K562 (cell line): ENCODE measurements around the gene EMC10. TPM values are rescaled to one million over a fixed set of nuclear protein-coding genes. Genes with fewer than 3 reads are reported as not detected.
A peak's percentile ranks its signal among the peaks of the same experiment; 100 is the strongest.

Experiments used
- ATF1 ChIP-seq, 2 experiments: fragments of 450-650 bp in 1 of 2; IDR thresholded peaks; 2 replicates each; pipeline ENCODE4 v1.6.1; 2016; ENCODE audit warnings: missing compliant biosample characterization in 1 of 2, missing genetic modification characterization in 1 of 2
- CEBPZ ChIP-seq: fragments of 150-350 bp; IDR thresholded peaks from 2 replicates; pipeline ENCODE4 v1.6.1; 2014; ENCODE audit warnings: low read depth, mild to moderate bottlenecking, low read length, borderline replicate concordance
- ILF3 ChIP-seq: fragments of 450-650 bp; IDR thresholded peaks from 2 replicates; pipeline ENCODE4 v1.6.1; 2018; ENCODE audit warnings: antibody characterized with exemption, mild to moderate bottlenecking, moderate library complexity, borderline replicate concordance
- LCOR ChIP-seq: sonication (generic); formaldehyde crosslinking; IDR thresholded peaks from 2 replicates; pipeline ENCODE4 v1.8.0; 2022; ENCODE audit warnings: mild to moderate bottlenecking, missing genetic modification reagents
- MAZ ChIP-seq, 2 experiments: fragments of 450-650 bp in 1 of 2; sonication (generic) in 1 of 2; formaldehyde crosslinking; IDR thresholded peaks in 1 of 2; conservative IDR thresholded peaks in 1 of 2; 2 replicates each; pipeline versions ENCODE4 v1.4.0 to v1.5.0; 2020; ENCODE audit warnings: mild to moderate bottlenecking in 1 of 2, missing genetic modification reagents in 1 of 2
- MLX ChIP-seq, 2 experiments: fragments of 450-650 bp in 1 of 2; sonication (generic) in 1 of 2; formaldehyde crosslinking; conservative IDR thresholded peaks; 2 replicates each; pipeline versions ENCODE4 v1.4.0 to v1.8.1; 2020 to 2022; ENCODE audit warnings: mild to moderate bottlenecking in 1 of 2, missing genetic modification reagents in 1 of 2
- MTA3 ChIP-seq: fragments of 450-650 bp; formaldehyde crosslinking; IDR thresholded peaks from 2 replicates; pipeline ENCODE4 v1.6.1; 2017; ENCODE audit warnings: mild to moderate bottlenecking, borderline replicate concordance
- PBX2 ChIP-seq, 2 experiments: IDR thresholded peaks in 1 of 2; conservative IDR thresholded peaks in 1 of 2; 2 replicates each; pipeline ENCODE4 v1.6.1; 2016; ENCODE audit warnings: low read depth in 2 of 2, mild to moderate bottlenecking in 1 of 2, missing compliant biosample characterization in 1 of 2, missing genetic modification characterization in 1 of 2, moderate library complexity in 1 of 2
- STAG1 ChIP-seq: sonication (generic); formaldehyde crosslinking; IDR thresholded peaks from 2 replicates; pipeline ENCODE4 v1.5.0; 2020; ENCODE audit warnings: missing genetic modification reagents, borderline replicate concordance
- ZKSCAN8 ChIP-seq: fragments of 200-800 bp; sonication (Bioruptor generic); IDR thresholded peaks from 2 replicates; pipeline ENCODE4 v1.6.1; 2016; ENCODE audit warnings: missing genetic modification characterization, missing compliant biosample characterization
- ZNF764 ChIP-seq: fragments of 250-450 bp; sonication (Bioruptor Pico); IDR thresholded peaks from 2 replicates; pipeline ENCODE4 v1.4.0; 2020; ENCODE audit warnings: low read depth, mild to moderate bottlenecking, moderate library complexity
- polyA plus RNA-seq, 8 experiments: library from polyadenylated mRNA; depleted of rRNA in 4 of 8; stranded (reverse) in 5 of 8; unstranded in 3 of 8; fragments of >200 nt; fragmentation: Nextera tagmentation in 2 of 8; fragmentation: Illumina TruSeq in 1 of 8; extraction: Ambion mirVana in 2 of 8; extraction: Trizol in 1 of 8; gene quantifications; 2 replicates each; pipeline versions ENCODE4 v1.2.1 to v1.2.3, GENCODE V29; 2011 to 2014; ENCODE audit warnings: inconsistent platforms in 1 of 8, missing spikeins in 1 of 8
- total RNA-seq, 7 experiments: library from RNA; depleted of rRNA in 6 of 7; stranded (reverse); fragments of >200 nt in 6 of 7; fragmentation: Illumina TruSeq in 2 of 7; extraction: Trizol in 2 of 7; gene quantifications; 2 replicates each; pipeline versions ENCODE4 v1.2.1 to v1.2.3, GENCODE V29; 2011 to 2021; ENCODE audit warnings: low replicate concordance in 1 of 7
- TF ChIP-seq, protein P1 (sequence below), 2 experiments: fragments of 150-350 bp in 1 of 2; IDR thresholded peaks; 2 replicates each; pipeline ENCODE4 v1.6.1; 2012 to 2016; ENCODE audit warnings: low read depth in 2 of 2, low read length in 2 of 2, mild to moderate bottlenecking in 1 of 2, moderate library complexity in 1 of 2

EMC10 gene
- total and polyA plus RNA-seq, 9 of the 15 experiments (the other 6 are each of a cell fraction or from before 2014, with no cell fraction given) = 1.4 to 46.0 (median 13.1) TPM

GRCh38 chr19:50476224-50476906 lies at the start of gene EMC10, which contains the start of gene GARIN5A (continued):
- TF ChIP-seq ILF3 (no peak), LCOR (peak; percentile 80), CEBPZ (no peak), MAZ (CRISPR knock-in tag; conservative IDR thresholded peaks at IDR 0.05 in 1 of 2, IDR thresholded peaks at IDR 0.05 in 1 of 2) (peak; percentile 48 to 67), ATF1 (CRISPR knock-in tag; IDR thresholded peaks at IDR 0.05) (peak; percentile 94), ATF1 (tag; IDR thresholded peaks at IDR 0.05) (peak; percentile 100), STAG1 (CRISPR knock-in tag) (no peak), ZNF764 (CRISPR knock-in tag) (no peak), ZKSCAN8 (CRISPR knock-in tag) (no peak), PBX2 (CRISPR knock-in tag; IDR thresholded peaks at IDR 0.05; ENCODE audit: low read depth) (no peak), PBX2 (tag; conservative IDR thresholded peaks at IDR 0.05; ENCODE audit: low read depth) (no peak), MLX (CRISPR knock-in tag; conservative IDR thresholded peaks at IDR 0.05) (no peak), MTA3 (peak; percentile 100)
- TF ChIP-seq, protein P1, sequence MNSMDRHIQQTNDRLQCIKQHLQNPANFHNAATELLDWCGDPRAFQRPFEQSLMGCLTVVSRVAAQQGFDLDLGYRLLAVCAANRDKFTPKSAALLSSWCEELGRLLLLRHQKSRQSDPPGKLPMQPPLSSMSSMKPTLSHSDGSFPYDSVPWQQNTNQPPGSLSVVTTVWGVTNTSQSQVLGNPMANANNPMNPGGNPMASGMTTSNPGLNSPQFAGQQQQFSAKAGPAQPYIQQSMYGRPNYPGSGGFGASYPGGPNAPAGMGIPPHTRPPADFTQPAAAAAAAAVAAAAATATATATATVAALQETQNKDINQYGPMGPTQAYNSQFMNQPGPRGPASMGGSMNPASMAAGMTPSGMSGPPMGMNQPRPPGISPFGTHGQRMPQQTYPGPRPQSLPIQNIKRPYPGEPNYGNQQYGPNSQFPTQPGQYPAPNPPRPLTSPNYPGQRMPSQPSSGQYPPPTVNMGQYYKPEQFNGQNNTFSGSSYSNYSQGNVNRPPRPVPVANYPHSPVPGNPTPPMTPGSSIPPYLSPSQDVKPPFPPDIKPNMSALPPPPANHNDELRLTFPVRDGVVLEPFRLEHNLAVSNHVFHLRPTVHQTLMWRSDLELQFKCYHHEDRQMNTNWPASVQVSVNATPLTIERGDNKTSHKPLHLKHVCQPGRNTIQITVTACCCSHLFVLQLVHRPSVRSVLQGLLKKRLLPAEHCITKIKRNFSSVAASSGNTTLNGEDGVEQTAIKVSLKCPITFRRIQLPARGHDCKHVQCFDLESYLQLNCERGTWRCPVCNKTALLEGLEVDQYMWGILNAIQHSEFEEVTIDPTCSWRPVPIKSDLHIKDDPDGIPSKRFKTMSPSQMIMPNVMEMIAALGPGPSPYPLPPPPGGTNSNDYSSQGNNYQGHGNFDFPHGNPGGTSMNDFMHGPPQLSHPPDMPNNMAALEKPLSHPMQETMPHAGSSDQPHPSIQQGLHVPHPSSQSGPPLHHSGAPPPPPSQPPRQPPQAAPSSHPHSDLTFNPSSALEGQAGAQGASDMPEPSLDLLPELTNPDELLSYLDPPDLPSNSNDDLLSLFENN (IDR thresholded peaks at IDR 0.05; ENCODE audit: low read depth in 2 of 2, low read length in 2 of 2) = no peak
